ENCODE measurements around the gene PHOX2A.
"Not testable (repeated sequence)": the region's sequence is repeated elsewhere in the genome, so short reads cannot be mapped to it uniquely, and the experiment has no call there.

The PHOX2A gene

DNA sequence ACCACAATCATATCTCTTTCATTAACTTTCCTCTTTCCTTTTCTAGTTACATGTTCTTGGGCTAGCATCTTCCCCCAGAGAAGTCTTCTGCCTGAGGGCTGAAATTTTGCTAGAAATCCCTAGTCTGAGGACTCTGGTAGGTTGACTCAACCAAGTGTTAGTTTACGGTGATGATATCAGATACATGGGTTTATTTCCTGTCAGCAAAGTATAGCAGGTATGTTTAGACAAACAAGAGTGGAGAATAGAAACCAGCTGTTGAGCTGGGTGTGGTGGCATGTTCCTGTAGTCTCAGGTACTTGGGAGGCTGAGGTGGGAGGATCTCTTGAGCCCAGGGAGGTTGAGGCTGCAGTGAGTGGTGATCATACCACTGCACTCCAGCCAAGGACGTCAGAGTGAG is 40.8 kb downstream of the PHOX2A start:
- Histone ChIP-seq H3F3A (ENCODE audit: low read depth) (no peaks in the 10 kb centered on the region), H3K9me2 (replicated peaks; ENCODE audit: low read depth, low read length) (no peaks in the 10 kb centered on the region), H3K9me3 (ENCODE audit: insufficient read depth, low read depth, low read length) (no peaks in the 10 kb centered on the region), H2AFZ (ENCODE audit: low read length) (no peak overlapping the region), H3K79me2 (ENCODE audit: insufficient read depth, low read length) (no peaks in the 10 kb centered on the region), H3K36me3 (ENCODE audit: insufficient read depth, low read length) (no peaks in the 10 kb centered on the region), H4K20me1 (ENCODE audit: insufficient read depth, low read length, poor library complexity, severe bottlenecking) (no peaks in the 10 kb centered on the region), H3K27me3 (ENCODE audit: insufficient read depth, low read length, poor library complexity, severe bottlenecking) (no peaks in the 10 kb centered on the region), H3K9ac (ENCODE audit: low read depth, low read length, poor library complexity, severe bottlenecking) (no peak overlapping the region), H3K4me3 (ENCODE audit: low read length, poor library complexity, severe bottlenecking) (no peak overlapping the region), H3K4me1 (ENCODE audit: insufficient read depth, low read length, poor library complexity, severe bottlenecking) (no peaks in the 10 kb centered on the region), H3K4me2 (ENCODE audit: low read depth, low read length, poor library complexity, severe bottlenecking) (no peak overlapping the region)
- TF ChIP-seq, protein P1, sequence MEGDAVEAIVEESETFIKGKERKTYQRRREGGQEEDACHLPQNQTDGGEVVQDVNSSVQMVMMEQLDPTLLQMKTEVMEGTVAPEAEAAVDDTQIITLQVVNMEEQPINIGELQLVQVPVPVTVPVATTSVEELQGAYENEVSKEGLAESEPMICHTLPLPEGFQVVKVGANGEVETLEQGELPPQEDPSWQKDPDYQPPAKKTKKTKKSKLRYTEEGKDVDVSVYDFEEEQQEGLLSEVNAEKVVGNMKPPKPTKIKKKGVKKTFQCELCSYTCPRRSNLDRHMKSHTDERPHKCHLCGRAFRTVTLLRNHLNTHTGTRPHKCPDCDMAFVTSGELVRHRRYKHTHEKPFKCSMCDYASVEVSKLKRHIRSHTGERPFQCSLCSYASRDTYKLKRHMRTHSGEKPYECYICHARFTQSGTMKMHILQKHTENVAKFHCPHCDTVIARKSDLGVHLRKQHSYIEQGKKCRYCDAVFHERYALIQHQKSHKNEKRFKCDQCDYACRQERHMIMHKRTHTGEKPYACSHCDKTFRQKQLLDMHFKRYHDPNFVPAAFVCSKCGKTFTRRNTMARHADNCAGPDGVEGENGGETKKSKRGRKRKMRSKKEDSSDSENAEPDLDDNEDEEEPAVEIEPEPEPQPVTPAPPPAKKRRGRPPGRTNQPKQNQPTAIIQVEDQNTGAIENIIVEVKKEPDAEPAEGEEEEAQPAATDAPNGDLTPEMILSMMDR (conservative IDR thresholded peaks at IDR 0.05; ENCODE audit: low read length) = no peak
- TF ChIP-seq EZH2phosphoT487 (IDR thresholded peaks at IDR 0.05; ENCODE audit: borderline replicate concordance) = no peak

GRCh38 chr11:72202571-72202970 is 41.4 kb downstream of the PHOX2A start:
- no peaks in the 10 kb centered on the region for H3K4me1 ChIP-seq (ENCODE audit: insufficient read depth, low read length, poor library complexity, severe bottlenecking)

DNA sequence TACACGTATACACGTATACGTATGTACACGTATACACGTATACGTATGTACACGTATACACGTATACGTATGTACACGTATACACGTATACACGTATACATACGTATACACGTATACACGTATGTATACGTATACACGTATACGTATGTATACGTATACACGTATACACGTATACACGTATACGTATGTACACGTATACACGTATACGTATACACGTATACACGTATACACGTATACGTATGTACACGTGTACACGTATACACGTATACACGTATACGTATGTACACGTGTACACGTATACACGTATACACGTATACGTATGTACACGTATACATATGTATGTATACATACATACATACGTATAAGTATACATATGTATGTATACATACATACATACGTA is 42.5 kb downstream of the PHOX2A start:
- not testable (repeated sequence) for H3K9ac ChIP-seq (ENCODE audit: low read depth, low read length, poor library complexity, severe bottlenecking); H3K4me1 ChIP-seq (ENCODE audit: insufficient read depth, low read length, poor library complexity, severe bottlenecking); H3F3A ChIP-seq (ENCODE audit: low read depth); H4K20me1 ChIP-seq (ENCODE audit: insufficient read depth, low read length, poor library complexity, severe bottlenecking); H3K79me2 ChIP-seq (ENCODE audit: insufficient read depth, low read length); H3K4me2 ChIP-seq (ENCODE audit: low read depth, low read length, poor library complexity, severe bottlenecking); H3K9me3 ChIP-seq (ENCODE audit: insufficient read depth, low read depth, low read length); H3K4me3 ChIP-seq (ENCODE audit: low read length, poor library complexity, severe bottlenecking); H3K36me3 ChIP-seq (ENCODE audit: insufficient read depth, low read length); H3K9me2 ChIP-seq (replicated peaks; ENCODE audit: low read depth, low read length); H2AFZ ChIP-seq (ENCODE audit: low read length); H3K27me3 ChIP-seq (ENCODE audit: insufficient read depth, low read length, poor library complexity, severe bottlenecking)

More at GRCh38 chr11:72202571-72202970, 41.4 kb downstream of the PHOX2A start:
- no peaks in the 10 kb centered on the region for H3K79me2 ChIP-seq (ENCODE audit: insufficient read depth, low read length)
- no peaks in the 10 kb centered on the region for H3F3A ChIP-seq (ENCODE audit: low read depth)
- no peak overlapping the region for H3K4me2 ChIP-seq (ENCODE audit: low read depth, low read length, poor library complexity, severe bottlenecking)
- no peak overlapping the region for H3K4me3 ChIP-seq (ENCODE audit: low read length, poor library complexity, severe bottlenecking)
- no peak overlapping the region for H3K9ac ChIP-seq (ENCODE audit: low read depth, low read length, poor library complexity, severe bottlenecking)
- H3K9me2 ChIP-seq (replicated peaks; ENCODE audit: low read depth, low read length) = no peaks in the 10 kb centered on the region
- no peaks in the 10 kb centered on the region for H3K36me3 ChIP-seq (ENCODE audit: insufficient read depth, low read length)
- no peaks in the 10 kb centered on the region for H4K20me1 ChIP-seq (ENCODE audit: insufficient read depth, low read length, poor library complexity, severe bottlenecking)
- H3K9me3 ChIP-seq (ENCODE audit: insufficient read depth, low read depth, low read length) = no peaks in the 10 kb centered on the region
- no peaks in the 10 kb centered on the region for H3K27me3 ChIP-seq (ENCODE audit: insufficient read depth, low read length, poor library complexity, severe bottlenecking)
- TF ChIP-seq EZH2phosphoT487 (IDR thresholded peaks at IDR 0.05; ENCODE audit: borderline replicate concordance) = no peak
- TF ChIP-seq, protein P1 (conservative IDR thresholded peaks at IDR 0.05; ENCODE audit: low read length) = no peak
- no peak overlapping the region for H2AFZ ChIP-seq (ENCODE audit: low read length)

GRCh38 chr11:72195518-72196270 is 48.3 kb downstream of the PHOX2A start:
- Histone ChIP-seq H2AFZ (ENCODE audit: low read length) (no peak overlapping the region), H3K36me3 (ENCODE audit: insufficient read depth, low read length) (no peaks in the 10 kb centered on the region), H3K9me3 (ENCODE audit: insufficient read depth, low read depth, low read length) (no peaks in the 10 kb centered on the region), H4K20me1 (ENCODE audit: insufficient read depth, low read length, poor library complexity, severe bottlenecking) (no peaks in the 10 kb centered on the region), H3K9ac (ENCODE audit: low read depth, low read length, poor library complexity, severe bottlenecking) (no peak overlapping the region), H3K79me2 (ENCODE audit: insufficient read depth, low read length) (no peaks in the 10 kb centered on the region), H3K27me3 (ENCODE audit: insufficient read depth, low read length, poor library complexity, severe bottlenecking) (no peaks in the 10 kb centered on the region), H3K4me3 (ENCODE audit: low read length, poor library complexity, severe bottlenecking) (no peak overlapping the region), H3K4me1 (ENCODE audit: insufficient read depth, low read length, poor library complexity, severe bottlenecking) (no peaks in the 10 kb centered on the region), H3K4me2 (ENCODE audit: low read depth, low read length, poor library complexity, severe bottlenecking) (no peak overlapping the region), H3F3A (ENCODE audit: low read depth) (no peaks in the 10 kb centered on the region), H3K9me2 (replicated peaks; ENCODE audit: low read depth, low read length) (no peaks in the 10 kb centered on the region)
- TF ChIP-seq EZH2phosphoT487 (IDR thresholded peaks at IDR 0.05; ENCODE audit: borderline replicate concordance) = no peak
- TF ChIP-seq, protein P1 (conservative IDR thresholded peaks at IDR 0.05; ENCODE audit: low read length) = no peak

Data from Loucy (cell line).